ENCODE data around the gene NCKAP5.

DNA sequence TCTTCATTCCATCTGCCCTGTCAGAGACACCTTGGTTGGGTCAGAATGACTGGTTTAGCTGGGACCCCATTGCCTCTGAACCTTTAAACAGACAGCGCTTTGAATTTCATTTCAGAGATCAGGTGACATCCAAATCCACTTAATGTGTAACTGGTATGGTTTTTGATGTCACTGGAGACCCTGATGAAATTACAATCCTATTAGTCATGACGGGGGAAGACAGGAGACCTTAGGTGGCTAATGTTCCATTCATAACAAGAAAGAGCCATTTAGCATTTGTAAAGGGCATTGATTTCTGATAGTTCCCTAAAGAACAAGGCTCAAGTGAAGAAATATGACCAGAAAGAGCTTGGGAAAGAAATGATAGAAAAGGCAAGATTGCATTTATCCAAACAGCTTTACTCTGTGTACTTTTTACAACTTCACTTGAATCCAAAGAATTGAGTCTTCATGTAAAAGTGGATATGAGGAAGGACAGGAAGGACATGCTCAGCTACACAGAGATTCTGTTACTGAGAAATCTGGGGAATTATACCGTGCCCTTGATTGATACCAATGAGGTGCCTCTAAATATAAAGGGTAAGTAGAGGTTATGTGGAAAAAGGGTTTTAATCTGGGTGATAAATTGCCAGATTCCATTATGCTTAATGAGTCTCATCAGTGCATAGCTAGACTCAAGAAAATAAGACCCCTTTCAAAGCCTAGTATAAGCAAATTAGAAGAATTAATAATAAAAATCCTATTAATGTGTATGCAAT is 198.2 kb downstream of the NCKAP5 start:
- TF ChIP-seq CTCF (IDR thresholded peaks at IDR 0.05; ENCODE audit: insufficient read depth, low read length) (no peak), SPI1 (IDR thresholded peaks at IDR 0.05; ENCODE audit: borderline replicate concordance, low read depth) (no peak)

All from HL-60 (cell line).